Mesenchymal stem cell (in vitro differentiated cells and primary cell): ENCODE data around the gene CAPN12.
A peak's percentile ranks its signal among the peaks of the same experiment; 100 is the strongest.
"Not testable (repeated sequence)": the region's sequence is repeated elsewhere in the genome, so short reads cannot be mapped to it uniquely, and the experiment has no call there.

ENCODE experiments used
- DNase-seq: peaks from one replicate; pipeline ENCODE4 v3.0.0-alpha.2; 2013
- H2AFZ ChIP-seq: one replicate; pipeline ENCODE4 v1.6.1; 2013; ENCODE audit warnings: low read depth, mild to moderate bottlenecking, control low read depth, inconsistent platforms, low read length, moderate library complexity
- H2AK5ac ChIP-seq: 2 replicates; pipeline ENCODE4 v1.6.1; 2013; ENCODE audit warnings: low read length, moderate library complexity, mild to moderate bottlenecking, inconsistent platforms; ENCODE audit not compliant: severe bottlenecking
- H2BK120ac ChIP-seq: one replicate; pipeline ENCODE4 v1.6.1; 2013; ENCODE audit warnings: low read depth, mild to moderate bottlenecking, inconsistent platforms, low read length, moderate library complexity
- H2BK12ac ChIP-seq, 2 experiments: one replicate each; pipeline ENCODE4 v1.6.1; 2013; ENCODE audit warnings: inconsistent platforms in 2 of 2, low read length in 2 of 2, mild to moderate bottlenecking in 2 of 2, moderate library complexity in 2 of 2, control low read depth in 1 of 2
- H2BK15ac ChIP-seq: one replicate; pipeline ENCODE4 v1.6.1; 2013; ENCODE audit warnings: mild to moderate bottlenecking, low read depth, inconsistent platforms; ENCODE audit not compliant: poor library complexity, severe bottlenecking
- H2BK5ac ChIP-seq: 2 replicates; pipeline ENCODE4 v1.6.1; 2013; ENCODE audit warnings: low read depth, mild to moderate bottlenecking, low read length, control low read depth, inconsistent platforms; ENCODE audit not compliant: poor library complexity, severe bottlenecking
- H3K14ac ChIP-seq, 2 experiments: one replicate each; pipeline ENCODE4 v1.6.1; 2013; ENCODE audit warnings: inconsistent platforms in 2 of 2, low read length in 2 of 2, control low read depth in 1 of 2, mild to moderate bottlenecking in 1 of 2, moderate library complexity in 1 of 2
- H3K18ac ChIP-seq, 2 experiments: one replicate each; pipeline ENCODE4 v1.6.1; 2013; ENCODE audit warnings: inconsistent platforms in 2 of 2, low read length in 2 of 2, control low read depth in 1 of 2, low read depth in 1 of 2, mild to moderate bottlenecking in 1 of 2
- H3K23ac ChIP-seq, 2 experiments: one replicate each; pipeline ENCODE4 v1.6.1; 2013; ENCODE audit warnings: inconsistent platforms in 2 of 2, low read length in 2 of 2, mild to moderate bottlenecking in 2 of 2, moderate library complexity in 2 of 2, control low read depth in 1 of 2
- H3K27ac ChIP-seq: 2 replicates; pipeline ENCODE4 v1.5.1; 2013; ENCODE audit warnings: mild to moderate bottlenecking, moderate library complexity, low read length, control low read depth, inconsistent platforms; ENCODE audit not compliant: poor library complexity, severe bottlenecking
- H3K27me3 ChIP-seq, 2 experiments: 2 replicates each; pipeline versions ENCODE4 v1.6.1 to v1.7.0; 2013; ENCODE audit warnings: low read length in 2 of 2, mild to moderate bottlenecking in 2 of 2, moderate library complexity in 2 of 2, control low read depth in 1 of 2, inconsistent platforms in 1 of 2; ENCODE audit not compliant: control insufficient read depth in 1 of 2, insufficient read depth in 1 of 2
- H3K36me3 ChIP-seq, 2 experiments: 2 replicates each; pipeline versions ENCODE4 v1.6.1 to v1.7.0; 2013; ENCODE audit warnings: low read length in 2 of 2, control low read depth in 1 of 2, inconsistent platforms in 1 of 2, low read depth in 1 of 2, mild to moderate bottlenecking in 1 of 2; ENCODE audit not compliant: insufficient read depth in 2 of 2, control insufficient read depth in 1 of 2
- H3K4ac ChIP-seq, 2 experiments: one replicate each; pipeline ENCODE4 v1.6.1; 2013; ENCODE audit warnings: inconsistent platforms in 2 of 2, low read length in 2 of 2, mild to moderate bottlenecking in 2 of 2, moderate library complexity in 2 of 2, control low read depth in 1 of 2, low read depth in 1 of 2
- H3K4me1 ChIP-seq: 2 replicates; pipeline ENCODE4 v1.6.1; 2013; ENCODE audit warnings: low read depth, low read length, control low read depth; ENCODE audit not compliant: control insufficient read depth, insufficient read depth
- H3K4me2 ChIP-seq: 2 replicates; pipeline ENCODE4 v1.6.1; 2013; ENCODE audit warnings: low read length, mild to moderate bottlenecking, inconsistent platforms; ENCODE audit not compliant: poor library complexity, severe bottlenecking
- H3K4me3 ChIP-seq, 2 experiments: 2 replicates each; pipeline versions ENCODE4 v1.5.1 to v1.7.0; 2013; ENCODE audit warnings: low read length in 2 of 2, mild to moderate bottlenecking in 2 of 2, control low read depth in 1 of 2, low read depth in 1 of 2; ENCODE audit not compliant: insufficient read depth in 1 of 2
- H3K79me1 ChIP-seq: replicated peaks from 2 replicates; pipeline ENCODE4 v1.6.1; 2013; ENCODE audit warnings: mild to moderate bottlenecking, control low read depth, low read length, inconsistent platforms; ENCODE audit not compliant: poor library complexity, severe bottlenecking
- H3K9ac ChIP-seq: 2 replicates; pipeline ENCODE4 v1.7.0; 2013; ENCODE audit warnings: mild to moderate bottlenecking, low read length, moderate library complexity
- H3K9me3 ChIP-seq: 2 replicates; pipeline ENCODE4 v1.7.0; 2013; ENCODE audit warnings: mild to moderate bottlenecking, low read length; ENCODE audit not compliant: control insufficient read depth
- H4K8ac ChIP-seq: one replicate; pipeline ENCODE4 v1.6.1; 2013; ENCODE audit warnings: inconsistent platforms, mild to moderate bottlenecking, low read length, moderate library complexity
- H4K91ac ChIP-seq: one replicate; pipeline ENCODE4 v1.6.1; 2013; ENCODE audit warnings: mild to moderate bottlenecking, low read length, inconsistent platforms
- WGBS: methylation state at CpG from one replicate; pipeline ENCODE4 v1.1.7; 2013; ENCODE audit warnings: mixed read lengths; 5-methylcytosine and 5-hydroxymethylcytosine counted together

Gene CAPN12

DNA sequence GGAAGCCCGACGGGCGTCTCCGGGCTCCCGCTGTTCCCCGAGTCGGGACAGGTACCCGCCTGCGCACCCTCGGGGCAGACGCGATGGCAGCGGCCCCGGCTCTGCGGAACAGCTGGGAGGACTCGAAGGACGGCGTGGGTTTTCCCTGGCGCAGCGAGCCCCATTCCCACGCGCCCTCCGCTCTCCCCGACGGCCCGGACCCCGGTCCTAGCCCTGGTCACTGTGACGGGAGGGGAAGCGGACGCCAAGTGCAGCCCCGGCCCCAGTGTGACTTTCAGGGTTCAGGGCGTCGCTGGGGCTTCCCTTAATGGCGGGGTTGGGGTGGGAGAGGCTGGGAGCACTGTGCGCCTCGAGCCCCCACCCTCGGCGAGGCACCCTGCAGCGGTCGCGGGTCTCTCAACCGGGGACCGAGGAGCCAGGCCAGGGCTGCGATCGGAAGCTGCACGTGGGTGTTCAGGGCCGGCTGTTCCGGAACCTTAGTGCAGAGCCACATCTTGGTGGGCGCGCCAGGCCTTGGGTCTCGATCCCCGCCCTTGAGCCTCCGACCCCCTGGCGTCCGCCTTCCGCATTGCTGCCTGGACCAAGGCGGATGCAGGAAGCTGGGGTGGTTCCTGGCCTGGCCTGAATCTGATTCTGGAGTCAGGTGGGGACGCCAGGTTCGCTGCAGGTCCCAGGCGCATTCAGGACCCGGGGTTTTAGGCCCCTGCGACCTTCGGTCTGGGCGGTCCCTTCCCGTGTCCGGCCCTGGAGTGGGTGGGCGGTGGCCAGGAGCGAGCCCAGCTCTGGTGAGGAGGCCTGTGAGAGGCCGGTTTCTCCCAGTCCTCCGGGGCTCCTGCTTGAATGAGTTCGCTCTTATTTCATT is 48.2 kb upstream of the CAPN12 start:
- Histone ChIP-seq H3K23ac (no peak overlapping the region), H4K91ac (no peak overlapping the region), H3K14ac (no peak overlapping the region), H2BK12ac (no peak overlapping the region), H2BK5ac (no peak overlapping the region), H3K9ac (no peak overlapping the region), H3K18ac (no peak overlapping the region), H4K8ac (peak overlapping the region; percentile 47), H3K4me3 (no peak overlapping the region), H3K79me1 (no peaks in the 10 kb centered on the region), H3K4ac (no peak overlapping the region), H2BK15ac (no peak overlapping the region), H3K4me2 (no peak overlapping the region), H2AFZ (no peak overlapping the region), H3K27ac (no peak overlapping the region), H3K36me3 (no peaks in the 10 kb centered on the region), H3K9me3 (no peaks in the 10 kb centered on the region), H2AK5ac (no peak overlapping the region), H3K27me3 (peaks cover 0 to 7% of the 10 kb centered on the region in 2 experiments), H2BK120ac (no peak overlapping the region), H3K4me1 (peaks cover 2% of the 10 kb centered on the region)
- 94% methylated on average over 53 of the region's 71 CpGs for whole genome bisulfite sequencing
- no peak for DNase-seq

DNA sequence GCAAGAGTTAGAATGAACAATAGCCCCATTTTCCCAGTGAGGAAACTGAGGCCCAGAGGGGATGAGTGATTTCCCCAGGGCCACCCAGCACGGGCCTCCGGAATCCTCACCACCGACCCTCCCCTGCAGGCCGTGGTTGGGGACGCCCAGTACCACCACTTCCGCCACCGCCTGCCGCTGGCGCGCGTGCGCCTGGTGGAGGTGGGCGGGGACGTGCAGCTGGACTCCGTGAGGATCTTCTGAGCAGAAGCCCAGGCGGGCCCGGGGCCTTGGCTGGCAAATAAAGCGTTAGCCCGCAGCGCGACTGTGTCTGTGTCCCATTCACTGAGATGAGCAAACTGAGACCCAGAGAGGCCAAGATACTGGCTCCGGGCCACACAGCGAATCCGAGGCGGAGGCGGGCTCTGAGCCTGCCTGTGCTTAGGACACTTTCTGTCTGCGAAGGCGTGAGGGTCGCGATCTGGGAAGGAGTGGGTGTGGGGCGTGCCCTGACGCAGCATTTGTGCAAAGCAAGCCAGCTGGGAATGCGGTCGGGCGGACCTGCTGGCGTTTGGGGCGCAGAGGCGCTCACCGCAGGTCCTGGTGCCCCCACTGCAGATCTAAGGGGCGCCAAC is 47.3 kb upstream of the CAPN12 start:
- H3K4me1 ChIP-seq, H3K36me3 ChIP-seq, H3K4me2 ChIP-seq, DNase-seq, H3K23ac ChIP-seq, H2BK120ac ChIP-seq, H2BK5ac ChIP-seq, H3K27me3 ChIP-seq, H3K14ac ChIP-seq, H2BK12ac ChIP-seq, H2AK5ac ChIP-seq, H3K9me3 ChIP-seq, H3K79me1 ChIP-seq, H3K27ac ChIP-seq, H3K18ac ChIP-seq, H4K91ac ChIP-seq, H2BK15ac ChIP-seq, H3K4ac ChIP-seq, H2AFZ ChIP-seq, H4K8ac ChIP-seq: not testable (repeated sequence)
- Histone ChIP-seq H3K9ac (peak overlapping the region; percentile 33), H3K4me3 (peak overlapping the region in 1 of 2 experiments; percentile 55)
- WGBS = no CpG with 5 or more reads among the region's 40 CpGs

GRCh38 chr19:38790507-38791403 is 46.5 kb upstream of the CAPN12 start:
- H4K91ac ChIP-seq, H2AFZ ChIP-seq, H2BK120ac ChIP-seq, H2BK5ac ChIP-seq, H3K18ac ChIP-seq, H2BK12ac ChIP-seq, H3K36me3 ChIP-seq, DNase-seq, H3K23ac ChIP-seq, H3K4ac ChIP-seq, H2BK15ac ChIP-seq, H2AK5ac ChIP-seq, H3K27me3 ChIP-seq, H3K14ac ChIP-seq, H4K8ac ChIP-seq, H3K9me3 ChIP-seq, H3K4me2 ChIP-seq, H3K79me1 ChIP-seq, H3K4me1 ChIP-seq, H3K27ac ChIP-seq: not testable (repeated sequence)
- WGBS = 94% methylated on average over 2 of the region's 49 CpGs
- H3K9ac ChIP-seq = peak overlapping the region; percentile 33
- H3K4me3 ChIP-seq = peak overlapping the region in 1 of 2 experiments; percentile 55
